GM21526 (cell line): Measurements from ENCODE around the gene ANKRD1.
"Not testable (repeated sequence)": the region's sequence is repeated elsewhere in the genome, so short reads cannot be mapped to it uniquely, and the experiment has no call there.

ENCODE experiments used
- ATAC-seq: cut with Tn5 transposase; IDR thresholded peaks from one replicate; pipeline ENCODE4 v1.9.1; 2021; ENCODE audit warnings: moderate library complexity; ENCODE audit not compliant: unreplicated experiment, low FRiP score

The ANKRD1 gene

DNA sequence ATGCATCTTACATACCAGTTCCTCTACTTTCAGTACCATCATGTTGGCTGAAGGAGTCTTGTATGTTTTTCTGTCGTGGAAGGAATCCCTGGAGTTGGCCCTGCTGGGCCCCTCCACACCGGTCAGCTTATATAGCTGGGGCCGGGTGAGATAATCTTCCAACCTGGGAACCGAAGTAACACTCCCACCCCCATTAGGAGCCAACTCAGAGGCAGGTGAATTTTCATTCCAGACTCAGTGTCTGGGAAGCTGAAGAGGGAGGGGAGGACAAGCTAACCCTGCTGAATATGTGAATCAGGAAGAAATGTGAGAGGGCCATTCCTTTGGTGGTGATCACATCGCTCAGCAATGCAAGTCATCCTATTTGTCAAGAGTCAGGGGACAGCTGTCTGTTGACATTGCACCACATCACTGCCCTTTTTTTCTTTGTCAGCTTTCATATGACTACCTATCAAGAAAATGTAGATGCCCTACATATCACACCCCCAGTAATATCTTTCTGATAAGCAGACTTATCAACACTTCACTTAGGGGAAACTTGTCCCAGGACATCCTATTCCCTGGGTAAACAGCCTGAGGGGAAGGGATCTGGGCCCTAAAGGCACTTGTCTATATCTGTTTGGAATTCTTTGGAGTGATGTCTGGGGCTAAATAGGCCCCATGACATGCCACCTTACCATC is at the start of gene ANKRD1:
TSS of gene ANKRD1 (minus strand) at position 102 of the 681 bp plus-strand sequence. CDS start at position 42, 60 bp downstream.
- no peak for ATAC-seq

DNA sequence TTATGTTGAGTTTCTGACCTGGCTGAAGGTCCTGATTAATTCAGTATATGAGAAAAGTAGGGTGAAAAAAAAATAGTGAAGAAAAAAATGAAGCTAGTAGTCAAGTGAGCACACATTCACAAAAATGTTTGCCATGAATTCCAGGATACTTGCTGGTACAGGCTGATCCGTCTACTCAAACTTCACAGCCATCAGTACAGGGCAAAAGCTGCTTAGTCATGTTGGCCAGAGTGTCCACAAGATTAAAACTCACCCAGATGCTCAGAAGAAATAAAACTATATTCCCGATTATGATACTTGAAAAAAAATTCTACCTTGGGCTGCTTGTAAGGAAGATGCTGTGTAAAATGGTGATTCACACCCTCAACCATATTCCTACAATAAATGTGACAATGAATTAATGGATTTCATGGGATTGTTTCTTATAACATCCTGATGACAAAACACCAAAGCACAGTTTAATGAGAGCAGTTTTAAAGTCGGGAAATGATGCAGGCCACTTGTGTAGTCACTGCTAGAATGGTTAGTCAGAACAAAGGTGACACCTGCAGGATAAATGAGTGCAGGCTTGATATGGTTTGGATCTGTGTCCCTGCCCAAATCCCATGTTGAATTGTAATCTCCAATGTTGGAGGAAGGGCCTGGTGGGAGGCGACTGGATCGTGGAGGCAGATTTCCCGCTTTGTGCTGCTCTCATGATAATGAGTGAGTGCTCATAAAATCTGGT is 49.2 kb upstream of the ANKRD1 start:
- no peak for ATAC-seq

DNA sequence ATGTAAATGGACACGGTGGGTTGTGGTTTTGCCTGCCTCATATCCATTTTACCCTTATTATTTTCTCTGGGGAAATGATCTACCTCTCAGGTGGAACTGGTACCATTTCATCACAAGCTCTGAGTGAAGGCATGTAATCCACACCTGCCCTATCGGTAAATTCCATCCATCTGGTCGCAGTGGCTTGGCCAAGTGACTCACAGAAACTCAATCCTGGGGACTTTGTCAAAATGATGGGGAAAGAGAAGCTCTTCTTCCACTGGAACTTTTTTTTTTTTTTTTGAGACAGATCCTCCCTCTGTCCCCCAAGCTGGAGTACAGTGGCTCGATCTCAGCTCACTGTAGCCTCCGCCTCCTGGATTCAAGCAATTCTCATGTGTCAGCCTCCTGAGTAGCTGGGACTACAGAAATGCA is 48.2 kb upstream of the ANKRD1 start:
- no peak for ATAC-seq

DNA sequence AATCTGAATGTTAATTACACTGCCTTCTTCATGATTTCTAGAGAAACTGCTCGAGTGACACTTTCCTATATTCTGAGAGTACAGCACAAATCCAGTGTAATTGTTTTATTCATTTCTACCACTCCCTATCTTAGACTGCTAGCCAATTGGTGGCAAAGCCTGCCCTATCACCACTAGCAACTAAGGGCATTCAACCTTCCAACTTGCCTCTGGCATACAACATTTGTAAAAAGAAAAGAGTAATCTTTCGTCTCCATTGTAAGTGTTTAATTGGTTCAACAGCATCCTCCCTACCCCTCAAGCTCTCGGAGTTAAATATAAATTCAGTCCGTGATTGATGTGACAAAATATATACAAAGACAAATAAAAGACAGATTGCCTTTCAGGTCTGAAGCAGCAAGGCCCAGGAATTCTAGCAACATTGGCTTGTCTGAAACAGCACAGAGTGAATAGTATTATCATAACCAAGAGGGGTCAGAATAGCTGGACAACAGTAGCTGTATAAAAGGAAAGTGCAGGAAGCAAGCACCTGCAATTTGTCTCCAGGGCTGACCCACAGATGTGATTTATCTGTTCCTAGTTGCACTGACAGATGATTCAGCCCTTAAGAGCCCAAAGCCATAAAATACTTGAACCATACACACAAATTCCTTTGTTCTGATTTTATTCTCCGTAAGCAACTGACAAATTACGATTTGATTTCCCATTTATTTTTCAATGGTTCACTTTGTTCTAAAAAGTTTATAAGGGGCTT is 47.6 kb upstream of the ANKRD1 start:
- no peak for ATAC-seq

DNA sequence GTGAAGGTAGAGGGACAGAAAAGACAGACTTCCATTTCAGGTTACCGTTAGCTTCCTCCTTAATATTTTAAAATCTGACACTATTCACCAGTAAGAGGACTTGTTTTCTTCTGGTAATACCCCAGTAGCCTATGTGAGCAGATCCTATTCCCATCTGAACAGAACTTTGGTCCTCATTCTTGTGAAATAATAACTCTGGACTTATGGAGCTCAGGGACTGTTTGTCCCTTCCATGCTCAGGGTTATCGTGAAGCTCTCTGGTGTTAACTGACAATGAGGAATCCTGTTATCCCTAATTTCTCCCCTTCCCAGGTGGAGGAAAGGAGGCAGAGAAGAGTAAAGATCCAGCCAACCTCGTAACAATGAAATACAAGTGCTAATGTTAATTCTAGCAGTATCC is 47.0 kb upstream of the ANKRD1 start:
- no peak for ATAC-seq

DNA sequence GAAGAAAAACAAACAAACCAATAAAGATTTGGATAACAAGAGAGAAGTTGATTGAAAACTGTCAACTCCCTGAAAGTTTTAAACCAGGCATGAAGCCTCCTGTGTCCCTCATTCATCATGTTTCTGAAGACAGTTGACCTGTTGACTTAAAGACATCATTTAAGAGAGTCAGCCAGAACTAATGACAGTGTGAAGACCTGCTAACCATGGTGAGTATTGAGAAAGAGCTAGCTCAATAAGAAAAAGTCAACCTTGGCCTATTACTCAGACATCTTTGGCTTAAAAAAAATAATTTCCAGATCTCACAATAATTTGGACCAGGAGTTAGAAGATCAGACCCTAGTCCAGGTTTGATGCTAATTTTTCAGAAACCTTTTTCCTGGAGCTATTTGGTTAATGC is 45.3 kb upstream of the ANKRD1 start:
- no peak for ATAC-seq

DNA sequence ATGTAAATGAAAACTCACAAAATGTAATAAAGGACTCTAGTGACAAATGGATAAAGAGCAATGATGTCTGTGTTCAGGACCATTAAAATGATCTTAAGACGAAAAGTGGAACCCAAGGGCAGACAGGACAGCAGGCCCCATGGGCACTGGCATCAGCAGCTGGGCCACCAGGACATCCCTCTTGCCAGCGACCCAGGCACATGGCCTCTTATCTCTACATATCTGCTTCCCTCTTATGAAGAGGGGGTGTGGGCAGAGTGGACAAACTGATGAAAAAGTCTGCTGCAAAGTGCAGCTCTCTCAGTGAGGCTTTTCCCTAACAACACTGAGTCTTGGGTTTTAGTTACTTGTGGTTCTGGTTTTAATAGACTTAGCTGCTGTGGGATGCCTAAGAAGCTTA is 44.8 kb upstream of the ANKRD1 start:
- no peak for ATAC-seq

DNA sequence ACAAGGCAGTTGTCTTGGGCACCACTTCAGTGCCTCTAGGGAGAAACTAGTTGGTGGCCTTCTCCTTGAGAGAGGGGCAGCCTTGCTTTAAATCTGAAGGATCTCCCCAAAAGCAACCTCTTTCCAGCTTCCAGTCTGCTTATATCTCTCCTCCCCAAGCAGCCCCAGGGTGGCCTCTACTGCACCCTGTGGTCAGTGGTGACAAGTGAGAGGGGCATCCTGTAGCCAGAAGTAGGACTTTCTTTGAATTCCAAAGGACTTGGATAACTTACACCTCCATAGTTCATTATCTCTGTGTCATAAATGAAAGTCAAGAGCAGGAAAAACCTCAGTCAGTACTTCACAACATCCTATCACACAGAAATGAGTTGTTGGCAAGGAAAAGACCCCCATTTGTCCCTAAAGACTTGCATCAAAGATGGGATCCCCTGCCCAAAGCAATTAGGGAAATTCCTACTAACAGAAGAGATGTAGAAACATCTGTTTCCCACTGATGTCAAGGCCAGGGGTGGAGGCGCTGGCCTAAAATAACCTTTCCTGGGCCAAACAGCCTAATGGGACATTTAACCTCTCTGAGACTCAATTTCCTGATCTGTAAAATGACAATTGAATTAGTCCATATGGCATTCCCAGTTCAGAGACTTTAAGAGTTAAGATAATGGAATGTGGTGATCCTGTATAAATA is 44.0 kb upstream of the ANKRD1 start:
- no peak for ATAC-seq

DNA sequence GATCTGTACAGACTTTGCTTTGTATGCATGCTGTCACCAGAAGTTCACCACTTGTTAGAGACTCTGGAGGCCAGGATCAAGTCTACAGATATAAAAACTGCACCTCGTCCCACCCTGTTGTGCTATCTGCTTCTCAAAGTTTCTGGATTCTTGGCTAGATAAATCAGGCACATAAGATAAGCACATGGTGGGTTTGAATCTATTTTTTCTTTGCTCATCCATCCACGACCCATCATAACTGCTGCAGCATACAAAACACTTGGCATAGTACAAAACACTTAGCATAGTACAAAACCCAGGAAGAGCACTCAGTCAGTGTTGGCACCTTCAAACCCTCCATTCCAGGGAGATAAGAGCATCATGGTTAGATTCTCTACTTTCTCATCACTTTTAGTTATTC is 42.4 kb upstream of the ANKRD1 start:
- ATAC-seq = no peak

DNA sequence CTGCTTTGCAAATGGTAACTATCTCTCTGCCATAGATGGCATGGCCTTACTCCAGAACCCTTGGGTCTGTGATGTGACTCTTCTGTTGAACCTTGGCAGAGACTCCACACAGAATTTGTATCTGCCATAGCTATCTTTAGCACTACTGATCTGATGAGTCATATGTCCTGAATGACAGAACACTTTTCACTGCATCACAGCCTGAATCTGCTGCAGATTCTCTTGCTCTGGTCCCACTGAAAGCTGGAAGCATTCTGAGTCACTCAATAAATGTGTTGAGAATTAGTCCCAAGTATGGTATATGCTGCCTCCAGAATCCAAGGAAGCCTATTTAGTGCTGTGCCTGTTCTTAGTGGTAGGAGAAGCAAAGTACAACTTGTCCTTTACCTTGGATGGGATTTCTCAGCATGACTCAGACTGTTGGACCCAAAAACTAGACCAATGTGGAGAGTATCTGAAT is 39.5 kb upstream of the ANKRD1 start:
- ATAC-seq = peak; percentile 63

DNA sequence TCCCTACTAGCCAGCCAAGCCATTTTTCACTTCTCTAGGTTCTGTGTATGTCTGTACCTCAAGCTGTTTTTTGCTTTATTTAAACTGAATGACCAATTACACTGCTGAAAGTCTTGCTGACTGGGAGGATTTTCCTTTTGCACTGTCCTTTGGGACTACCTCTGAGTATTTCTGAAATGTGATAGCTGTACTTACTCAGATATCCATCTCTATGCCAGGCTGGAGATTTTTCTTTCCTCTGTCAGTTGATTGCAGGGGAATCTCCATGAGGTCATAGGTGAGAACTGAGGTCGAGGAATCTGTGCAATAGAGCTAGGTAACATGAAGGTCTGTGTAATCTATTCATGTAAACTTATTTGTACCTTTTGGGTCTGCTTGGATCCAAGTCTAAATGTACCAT is 38.9 kb upstream of the ANKRD1 start:
- no peak for ATAC-seq

DNA sequence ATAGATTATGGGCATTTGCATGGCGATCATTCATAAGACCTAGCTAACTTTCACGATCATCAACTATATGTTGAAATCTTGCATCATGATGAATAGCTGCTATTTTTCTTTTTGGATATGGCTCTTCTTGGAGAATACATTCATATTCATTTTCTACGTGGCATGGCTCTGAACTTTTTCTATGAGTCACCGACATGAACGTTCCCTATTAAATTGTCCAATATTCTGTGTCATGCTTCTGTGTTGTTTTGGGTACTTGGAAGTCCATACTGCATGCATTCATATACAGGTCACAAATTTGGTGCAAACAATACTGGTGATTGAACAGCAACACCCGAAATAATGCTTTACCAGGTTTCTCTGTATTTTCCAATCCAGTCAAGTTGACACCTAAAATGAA is 37.9 kb upstream of the ANKRD1 start:
- ATAC-seq = no peak

DNA sequence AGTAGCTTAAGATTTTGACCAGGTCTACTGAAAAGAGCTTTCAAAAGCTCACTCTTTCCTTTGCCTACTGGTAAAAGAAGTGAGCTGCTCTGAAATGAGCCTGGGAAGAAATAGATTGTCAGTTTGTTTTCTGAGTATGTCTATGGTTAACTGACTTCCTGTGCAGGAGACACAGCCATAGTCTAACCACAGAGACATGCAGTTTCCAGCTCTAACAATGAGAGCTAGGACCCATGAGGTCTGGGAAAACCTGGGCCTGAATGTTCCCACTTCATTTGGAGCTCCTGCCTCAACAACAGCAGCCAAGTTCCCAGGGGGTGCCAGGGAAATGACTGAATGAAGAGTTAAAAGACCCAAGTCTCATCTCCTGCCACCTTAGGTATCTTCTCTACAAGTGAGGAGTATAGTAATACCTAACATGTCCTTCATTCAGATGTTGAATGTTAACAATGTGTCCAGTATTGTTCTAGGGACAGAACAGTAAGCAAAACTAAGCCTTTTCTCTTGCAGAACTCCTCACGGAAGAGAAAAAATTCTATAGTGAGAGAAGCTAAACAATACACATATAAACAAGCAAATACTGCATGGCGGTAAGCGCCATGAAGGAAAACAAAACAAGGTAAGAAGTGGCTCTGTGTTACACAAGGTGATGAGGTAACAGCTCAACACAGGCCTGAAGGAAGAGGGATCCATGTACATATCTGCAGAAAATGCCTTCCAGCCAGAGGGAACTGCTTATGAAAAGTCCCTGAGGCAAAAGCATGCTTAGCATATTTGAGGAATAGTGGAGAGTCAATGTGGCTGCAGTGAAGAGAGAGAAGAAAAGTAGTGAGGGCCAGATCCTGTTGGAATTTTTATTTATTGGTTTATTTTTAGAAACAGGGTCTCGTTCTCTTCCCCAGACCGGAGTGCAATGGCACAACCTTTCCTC is 26.4 kb upstream of the ANKRD1 start:
- no peak for ATAC-seq

DNA sequence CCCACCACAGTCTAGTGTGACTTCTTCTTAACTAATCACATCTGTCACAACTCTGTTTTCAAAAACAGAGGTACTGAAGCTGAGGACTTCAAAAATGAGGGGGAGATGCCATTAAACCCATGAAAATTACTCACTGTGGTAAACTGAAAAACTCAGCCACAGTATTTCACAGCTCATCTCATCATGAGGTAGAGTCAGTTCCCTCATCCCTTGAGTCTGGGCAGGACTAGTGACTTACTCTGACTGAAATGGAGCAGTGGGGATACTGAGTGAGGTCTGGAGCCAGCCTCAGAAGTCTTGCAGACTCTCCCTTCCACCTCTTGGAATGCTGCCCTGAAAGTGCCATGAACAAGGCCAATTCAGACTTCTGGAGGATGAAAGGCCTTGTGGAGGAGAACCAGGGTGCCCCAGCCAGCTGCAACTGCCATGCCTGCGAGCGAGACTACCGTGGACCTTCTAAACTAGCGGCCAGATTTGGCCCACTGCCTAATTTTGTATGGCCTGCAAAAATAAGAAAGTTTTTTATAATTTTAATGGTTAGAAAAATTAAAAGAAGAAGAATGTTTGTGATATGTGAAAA is 24.7 kb upstream of the ANKRD1 start:
- ATAC-seq = no peak

DNA sequence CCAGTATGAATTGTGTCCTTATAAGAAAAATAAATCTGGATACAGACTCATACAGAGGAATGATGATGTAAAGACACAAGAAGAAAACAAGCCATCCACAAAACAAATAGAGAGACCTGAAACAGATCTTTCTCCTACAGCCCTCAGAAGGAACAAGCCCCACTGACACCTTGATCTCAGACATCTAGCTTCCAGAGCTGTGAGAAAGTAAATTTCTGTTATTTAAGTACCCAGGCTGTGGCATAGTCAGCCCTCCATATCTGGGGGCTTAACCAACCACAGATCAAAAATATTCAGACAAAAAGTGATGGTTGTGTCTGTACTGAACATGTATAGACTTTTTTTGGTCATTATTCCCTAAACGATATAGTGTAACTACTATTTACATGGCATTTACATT is 23.9 kb upstream of the ANKRD1 start:
- no peak for ATAC-seq

DNA sequence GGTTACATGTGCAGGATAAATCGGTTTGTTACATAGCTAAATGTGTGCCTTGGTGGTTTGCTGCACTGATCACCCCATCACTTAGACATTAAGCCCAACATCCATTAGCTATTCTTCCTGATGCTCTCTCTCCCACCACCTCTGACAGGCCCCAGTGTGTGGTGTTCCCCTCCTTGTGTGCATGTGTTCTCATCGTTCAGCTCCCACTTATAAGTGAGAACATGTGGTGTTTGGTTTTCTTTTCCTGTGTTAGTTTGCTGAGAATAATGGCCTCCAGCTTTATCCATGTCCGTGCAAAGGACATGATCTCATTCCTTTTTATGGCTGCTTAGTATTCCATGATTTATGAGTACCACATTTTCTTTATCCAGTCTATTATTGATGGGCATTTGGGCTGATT is 22.1 kb upstream of the ANKRD1 start:
- ATAC-seq = not testable (repeated sequence)

DNA sequence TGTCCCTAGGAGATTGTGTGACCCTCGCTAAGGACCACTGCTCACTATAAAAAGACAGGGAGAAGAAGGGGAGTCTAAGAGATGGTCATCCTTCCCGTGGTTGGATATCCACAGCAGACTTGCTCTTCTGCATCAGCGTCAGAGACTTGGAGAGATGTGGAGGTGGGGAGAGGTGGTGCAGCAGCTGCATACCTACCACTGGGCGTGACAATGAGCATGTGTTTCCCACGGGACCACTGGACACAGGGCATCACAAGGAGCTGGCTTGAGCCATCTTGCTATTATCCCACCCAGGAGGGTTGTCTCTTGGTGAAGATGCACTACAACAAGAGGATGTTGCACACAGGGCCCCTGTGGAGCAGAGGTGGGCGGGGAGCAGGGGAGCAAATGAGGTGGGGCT is 18.8 kb upstream of the ANKRD1 start:
- ATAC-seq = no peak

DNA sequence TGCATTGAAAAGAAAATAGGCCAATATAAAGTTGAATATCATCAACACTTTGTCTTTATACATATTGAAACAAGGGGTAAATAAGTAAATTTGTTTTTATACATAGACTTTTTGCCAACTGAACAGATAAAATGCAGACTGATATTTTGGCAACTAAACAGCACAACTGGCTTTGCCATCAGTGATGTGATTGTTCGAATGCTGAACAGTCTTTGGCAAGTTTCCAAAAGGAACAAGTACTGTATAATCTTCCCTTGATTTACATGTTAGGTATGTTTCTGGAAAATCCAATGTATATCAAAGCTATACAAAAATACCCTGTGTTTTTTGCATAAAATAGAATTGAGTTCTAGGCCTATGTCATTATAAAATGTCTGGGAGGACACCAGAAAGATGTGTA is 18.2 kb upstream of the ANKRD1 start:
- no peak for ATAC-seq

DNA sequence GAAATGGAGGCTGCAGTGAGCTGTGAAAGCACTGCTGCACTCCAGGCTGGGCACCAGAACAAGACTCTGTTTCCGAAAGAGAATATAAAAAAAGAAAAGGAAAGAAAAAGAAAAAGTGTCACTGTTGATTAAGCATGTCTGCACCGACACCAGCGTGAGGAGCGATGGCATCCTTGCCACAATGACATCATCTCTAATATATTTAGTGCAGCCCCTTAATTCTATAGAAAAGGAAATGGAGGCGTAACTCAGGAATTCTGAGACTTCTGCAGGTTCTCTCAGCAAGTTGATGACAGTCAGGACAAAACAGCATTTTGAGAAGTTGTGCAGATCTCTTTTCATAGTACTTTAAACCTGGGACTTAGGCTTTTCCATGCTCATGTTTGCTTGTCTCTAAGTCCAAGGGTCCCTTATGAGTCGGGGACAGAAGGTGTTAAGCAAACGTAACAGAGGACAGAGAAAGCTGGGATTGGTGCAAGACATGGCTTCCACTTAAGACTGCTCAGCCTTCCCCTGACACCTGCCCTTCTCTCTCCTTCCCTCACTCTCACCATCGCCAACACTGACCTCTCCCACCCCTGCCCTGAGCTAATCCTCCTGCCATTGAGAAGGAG is 16.9 kb upstream of the ANKRD1 start:
- no peak for ATAC-seq
